Gastrocnemius medialis (tissue), 4 donors: ENCODE measurements around the gene ZNF672. TPM values are rescaled to one million over a fixed set of nuclear protein-coding genes. Genes with fewer than 3 reads are reported as not detected.
"Not testable (repeated sequence)": the region's sequence is repeated elsewhere in the genome, so short reads cannot be mapped to it uniquely, and the experiment has no call there.

ENCODE experiments used
- ATAC-seq, 2 donors: fragments of 150-250 bp; one replicate each; pipeline ENCODE4 v1.9.1; 2016
- DNase-seq, 2 donors: peaks; one replicate each; pipeline ENCODE4 v3.0.0-alpha.2; 2019
- H3K27ac ChIP-seq, 4 donors: fragments of 200-600 bp; sonication (generic); 1 replicate in 1 of 4; 2 replicates in 3 of 4; pipeline ENCODE4 v1.5.1; 2016 to 2018; ENCODE audit warnings: mild to moderate bottlenecking in 2 of 4, moderate library complexity in 1 of 4
- H3K27me3 ChIP-seq, 3 donors: fragments of 200-600 bp; sonication (generic) in 2 of 3; 1 replicate in 1 of 3; 2 replicates in 2 of 3; pipeline versions ENCODE4 v1.5.1 to v1.6.0; 2016 to 2019; ENCODE audit warnings: mild to moderate bottlenecking in 1 of 3, moderate library complexity in 1 of 3
- H3K36me3 ChIP-seq, 2 donors: fragments of 200-600 bp; sonication (generic) in 1 of 2; one replicate each; pipeline ENCODE4 v1.5.1; 2017 to 2018
- H3K4me1 ChIP-seq, 2 donors: fragments of 200-600 bp; sonication (generic) in 1 of 2; one replicate each; pipeline ENCODE4 v1.5.1; 2016 to 2017; ENCODE audit warnings: mild to moderate bottlenecking in 2 of 2
- H3K4me3 ChIP-seq, 4 donors: fragments of 200-600 bp; sonication (generic) in 3 of 4; 1 replicate in 1 of 4; 2 replicates in 3 of 4; pipeline ENCODE4 v1.5.1; 2016 to 2019; ENCODE audit warnings: mild to moderate bottlenecking in 2 of 4
- H3K9me3 ChIP-seq, 3 donors: fragments of 200-600 bp; sonication (generic) in 2 of 3; 1 replicate in 1 of 3; 2 replicates in 2 of 3; pipeline ENCODE4 v1.5.1; 2016 to 2019
- CTCF ChIP-seq, 5 experiments: fragments of 450-650 bp in 3 of 5; fragments of 200-600 bp in 2 of 5; sonication (generic) in 2 of 5; IDR thresholded peaks in 4 of 5; conservative IDR thresholded peaks in 1 of 5; 1 replicate in 4 of 5; 2 replicates in 1 of 5; pipeline ENCODE4 v1.5.1; 2016 to 2019; ENCODE audit warnings: antibody characterized with exemption in 5 of 5, mild to moderate bottlenecking in 3 of 5, moderate library complexity in 3 of 5
- POLR2A ChIP-seq, 2 donors: fragments of 450-650 bp; IDR thresholded peaks; one replicate each; pipeline ENCODE4 v1.6.1; 2017; ENCODE audit warnings: antibody characterized with exemption in 2 of 2, mild to moderate bottlenecking in 2 of 2, moderate library complexity in 2 of 2
- in situ Hi-C, 4 donors: fragments of 200-750 bp; cut with MboI; loops; one replicate each; pipeline versions ENCODE4 v1.15.0 to v1.8.0; 2017; ENCODE audit warnings: low sequenced_read_pairs in 4 of 4
- intact Hi-C: fragments of 100-400 bp; cut with DNase I; formaldehyde crosslinking; loops from one replicate; pipeline ENCODE4 v1.15.1; 2023; ENCODE audit warnings: low total_unique reads
- total RNA-seq, 4 donors: library from RNA; depleted of rRNA; stranded (reverse); fragments of >200 nt; gene quantifications; one replicate each; pipeline versions ENCODE4 v1.1.0 to v1.2.3, GENCODE V29; 2016

Gene ZNF672
- total RNA-seq, 4 donors from 2014 or later, result 41.9 to 81.0 (median 59.0) TPM

GRCh38 chr1:248825909-248826760 lies 11.9 kb upstream of the ZNF672 start, which contains the start of gene SH3BP5L:
TSS of gene SH3BP5L (minus strand) at chr1:248825915. CDS start at chr1:248824935, 980 bp downstream.
- intact Hi-C loops, result loop anchor here (1.0 kb wide), 4 partner anchors 12 to 80 kb away; partner anchors contain the start of genes PGBD2, ZNF672 and ZNF692
- H3K4me3 ChIP-seq, result peak within 1 kb of the TSS; percentile 75 to 97 (median 94)

GRCh38 chr1:248828845-248829244 lies 9.2 kb upstream of the ZNF672 start:
- peaks cover 0 to 4% of the 10 kb centered on the region in 2 donors for H3K36me3 ChIP-seq
- H3K4me1 ChIP-seq, result peaks cover 24 to 27% of the 10 kb centered on the region in 2 donors
- no peak for ATAC-seq
- no peak for DNase-seq
- intact Hi-C loops (no loop called here), in situ Hi-C loops (no loop called here)
- no peaks in the 10 kb centered on the region for H3K27me3 ChIP-seq
- H3K4me3 ChIP-seq, result no peak overlapping the region
- TF ChIP-seq POLR2A (IDR thresholded peaks at IDR 0.05) (no peak), CTCF (IDR thresholded peaks at IDR 0.05 in 4 of 5, conservative IDR thresholded peaks at IDR 0.05 in 1 of 5) (no peak)
- no peaks in the 10 kb centered on the region for H3K9me3 ChIP-seq
- no peak overlapping the region for H3K27ac ChIP-seq

More at GRCh38 chr1:248825909-248826760, 11.9 kb upstream of the ZNF672 start, which contains the start of gene SH3BP5L:
- Histone ChIP-seq H3K4me1 (peaks cover 51 to 54% of the 10 kb centered on the region in 2 donors), H3K36me3 (peaks cover 0 to 4% of the 10 kb centered on the region in 2 donors), H3K27me3 (no peaks in the 10 kb centered on the region), H3K27ac (peak within 1 kb of the TSS; percentile 95 to 100 (median 98)), H3K9me3 (no peaks in the 10 kb centered on the region)
- peak; percentile 94 to 96 for ATAC-seq
- TF ChIP-seq CTCF (IDR thresholded peaks at IDR 0.05 in 4 of 5, conservative IDR thresholded peaks at IDR 0.05 in 1 of 5), result peak; percentile 26 to 81 (median 46)
- TF ChIP-seq POLR2A (IDR thresholded peaks at IDR 0.05), result peak; percentile 62 to 67
- peak; percentile 93 to 94 for DNase-seq
- in situ Hi-C loops, result no loop called here

GRCh38 chr1:248830718-248831017 lies 7.4 kb upstream of the ZNF672 start:
- H3K36me3 ChIP-seq, ATAC-seq, H3K4me3 ChIP-seq, H3K27me3 ChIP-seq, in situ Hi-C loops, DNase-seq, H3K9me3 ChIP-seq, H3K27ac ChIP-seq, intact Hi-C loops: not testable (repeated sequence)
- H3K4me1 ChIP-seq, result peaks cover 10 to 12% of the 10 kb centered on the region in 2 donors

- Histone ChIP-seq H3K36me3 (no peaks in the 10 kb centered on the region), H3K27ac (no peak overlapping the region), H3K4me3 (no peak overlapping the region), H3K27me3 (no peaks in the 10 kb centered on the region), H3K4me1 (peaks cover 7 to 9% of the 10 kb centered on the region in 2 donors), H3K9me3 (no peaks in the 10 kb centered on the region)
- DNase-seq, result no peak
- intact Hi-C loops (no loop called here), in situ Hi-C loops (no loop called here)
- ATAC-seq, result no peak
- no peak for TF ChIP-seq CTCF (IDR thresholded peaks at IDR 0.05 in 4 of 5, conservative IDR thresholded peaks at IDR 0.05 in 1 of 5)
- TF ChIP-seq POLR2A (IDR thresholded peaks at IDR 0.05), result no peak
These were observed 6.2 kb upstream of the ZNF672 start for GRCh38 chr1:248831842-248832241.

GRCh38 chr1:248834343-248834940 lies 3.6 kb upstream of the ZNF672 start:
- no peak overlapping the region for H3K4me3 ChIP-seq
- H3K27ac ChIP-seq, result no peak overlapping the region
- no peak for TF ChIP-seq CTCF (IDR thresholded peaks at IDR 0.05 in 4 of 5, conservative IDR thresholded peaks at IDR 0.05 in 1 of 5)
- no peak for TF ChIP-seq POLR2A (IDR thresholded peaks at IDR 0.05)
- in situ Hi-C loops (no loop called here), intact Hi-C loops (no loop called here)
- DNase-seq (no peak), ATAC-seq (no peak)
- H3K27me3 ChIP-seq, result no peaks in the 10 kb centered on the region
- no peaks in the 10 kb centered on the region for H3K9me3 ChIP-seq
- H3K4me1 ChIP-seq, result peaks cover 11 to 14% of the 10 kb centered on the region in 2 donors
- H3K36me3 ChIP-seq, result no peaks in the 10 kb centered on the region
